Caco-2 (cell line): ENCODE measurements around the gene PLAU. TPM values are rescaled to one million over a fixed set of nuclear protein-coding genes. Genes with fewer than 3 reads are reported as not detected.

Source experiments
- BruUV-seq: library from RNA; stranded (reverse); fragments of 400-500 nt; replicated peaks from 2 replicates; lab custom pipeline; 2021; lab: Mats Ljungman, UMichigan
- CTCF ChIA-PET: fragments of 300-600 bp; sonication (Branson Sonifier 250); formaldehyde crosslinking; loops from one replicate; lab custom pipeline; 2022; ENCODE audit warnings: antibody characterized with exemption; lab: Charles Lee
- POLR2A ChIA-PET: fragments of 300-600 bp; sonication (Branson Sonifier 250); formaldehyde crosslinking; loops from one replicate; lab custom pipeline; 2022; ENCODE audit warnings: antibody characterized with exemption; lab: Charles Lee
- DNase-seq, 2 experiments: peaks; one replicate each; pipeline versions ENCODE4 v3.0.0 to v3.0.0-alpha.2; 2020 to 2022
- H3K27me3 ChIP-seq: replicated peaks from 2 replicates; pipeline ENCODE4 v1.6.0; 2011; ENCODE audit warnings: low read length; ENCODE audit not compliant: control insufficient read depth, insufficient read depth
- H3K36me3 ChIP-seq: 2 replicates; pipeline ENCODE4 v1.5.1; 2011; ENCODE audit warnings: low read length; ENCODE audit not compliant: control insufficient read depth, insufficient read depth
- H3K4me1 ChIP-seq: fragments of 250-450 bp; sonication (Bioruptor Pico); 2 replicates; pipeline ENCODE4 v1.5.1; 2020; ENCODE audit warnings: mild to moderate bottlenecking
- H3K4me3 ChIP-seq: 2 replicates; pipeline ENCODE4 v1.5.1; 2011; ENCODE audit warnings: low read depth, mild to moderate bottlenecking, control low read depth, low read length
- H3K9me3 ChIP-seq: fragments of 250-450 bp; sonication (Bioruptor Pico); 2 replicates; pipeline ENCODE4 v1.5.1; 2020; ENCODE audit warnings: mild to moderate bottlenecking, moderate library complexity
- H3K27ac Mint-ChIP-seq: one replicate; pipeline ENCODE4 v1.8.0; 2022; ENCODE audit warnings: mixed read lengths; ENCODE audit not compliant: unreplicated experiment
- H3K27me3 Mint-ChIP-seq: one replicate; pipeline ENCODE4 v1.8.0; 2022; ENCODE audit warnings: mixed read lengths; ENCODE audit not compliant: insufficient read depth, unreplicated experiment
- H3K36me3 Mint-ChIP-seq: one replicate; pipeline ENCODE4 v1.8.0; 2022; ENCODE audit warnings: mild to moderate bottlenecking, mixed read lengths; ENCODE audit not compliant: insufficient read depth, unreplicated experiment
- H3K4me1 Mint-ChIP-seq: one replicate; pipeline ENCODE4 v1.8.0; 2022; ENCODE audit warnings: low read depth, mixed read lengths; ENCODE audit not compliant: unreplicated experiment
- H3K4me3 Mint-ChIP-seq: one replicate; pipeline ENCODE4 v1.8.0; 2022; ENCODE audit warnings: mild to moderate bottlenecking, moderate library complexity, mixed read lengths; ENCODE audit not compliant: unreplicated experiment
- H3K9me3 Mint-ChIP-seq: one replicate; pipeline ENCODE4 v1.8.0; 2022; ENCODE audit warnings: mixed read lengths; ENCODE audit not compliant: unreplicated experiment
- intact Hi-C: fragments of 100-400 bp; cut with micrococcal nuclease; formaldehyde crosslinking; loops from one replicate; pipeline ENCODE4 v1.10.0; 2022; ENCODE audit not compliant: unreplicated experiment
- total RNA-seq: library from RNA; stranded (reverse); gene quantifications from 2 replicates; pipeline ENCODE4 v1.2.3, GENCODE V29; 2022
- TF ChIP-seq, protein P1 (sequence below), 2 experiments: fragments of 200-600 bp in 1 of 2; IDR thresholded peaks; 1 replicate in 1 of 2; 2 replicates in 1 of 2; pipeline versions ENCODE4 v1.5.1 to v1.8.0; 2011 to 2022; ENCODE audit warnings: antibody characterized with exemption in 1 of 2, control low read depth in 1 of 2, inconsistent platforms in 1 of 2, low read depth in 1 of 2, low read length in 1 of 2, mild to moderate bottlenecking in 1 of 2, moderate library complexity in 1 of 2; ENCODE audit not compliant: insufficient read depth in 1 of 2, severe bottlenecking in 1 of 2, unreplicated experiment in 1 of 2

The PLAU gene
- total RNA-seq, 1 experiment from 2014 or later, result 1.2 TPM

GRCh38 chr10:73937333-73938043, 26.6 kb downstream of the PLAU start:
- no peak overlapping the region for H3K4me3 ChIP-seq
- no peaks in the 10 kb centered on the region for H3K9me3 Mint-ChIP-seq
- peaks cover 7% of the 10 kb centered on the region for H3K4me1 Mint-ChIP-seq
- H3K36me3 Mint-ChIP-seq, result peaks cover 4% of the 10 kb centered on the region
- peaks cover 15% of the 10 kb centered on the region for H3K4me1 ChIP-seq
- TF ChIP-seq, protein P1, sequence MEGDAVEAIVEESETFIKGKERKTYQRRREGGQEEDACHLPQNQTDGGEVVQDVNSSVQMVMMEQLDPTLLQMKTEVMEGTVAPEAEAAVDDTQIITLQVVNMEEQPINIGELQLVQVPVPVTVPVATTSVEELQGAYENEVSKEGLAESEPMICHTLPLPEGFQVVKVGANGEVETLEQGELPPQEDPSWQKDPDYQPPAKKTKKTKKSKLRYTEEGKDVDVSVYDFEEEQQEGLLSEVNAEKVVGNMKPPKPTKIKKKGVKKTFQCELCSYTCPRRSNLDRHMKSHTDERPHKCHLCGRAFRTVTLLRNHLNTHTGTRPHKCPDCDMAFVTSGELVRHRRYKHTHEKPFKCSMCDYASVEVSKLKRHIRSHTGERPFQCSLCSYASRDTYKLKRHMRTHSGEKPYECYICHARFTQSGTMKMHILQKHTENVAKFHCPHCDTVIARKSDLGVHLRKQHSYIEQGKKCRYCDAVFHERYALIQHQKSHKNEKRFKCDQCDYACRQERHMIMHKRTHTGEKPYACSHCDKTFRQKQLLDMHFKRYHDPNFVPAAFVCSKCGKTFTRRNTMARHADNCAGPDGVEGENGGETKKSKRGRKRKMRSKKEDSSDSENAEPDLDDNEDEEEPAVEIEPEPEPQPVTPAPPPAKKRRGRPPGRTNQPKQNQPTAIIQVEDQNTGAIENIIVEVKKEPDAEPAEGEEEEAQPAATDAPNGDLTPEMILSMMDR (IDR thresholded peaks at IDR 0.05; ENCODE audit: insufficient read depth in 1 of 2, low read depth in 1 of 2, low read length in 1 of 2, severe bottlenecking in 1 of 2, unreplicated experiment in 1 of 2), result no peak
- no peak overlapping the region for H3K4me3 Mint-ChIP-seq
- H3K9me3 ChIP-seq, result no peaks in the 10 kb centered on the region
- no peaks in the 10 kb centered on the region for H3K36me3 ChIP-seq
- intact Hi-C loops, result no loop called here
- BruUV-seq, result no TSS peak
- H3K27me3 Mint-ChIP-seq, result no peaks in the 10 kb centered on the region
- ChIA-PET POLR2A (interaction anchor here (0.5 kb wide), 1 partner anchor 35 kb away, joined by 5 read pairs; no protein-coding TSS in a partner anchor), CTCF (no interaction called here)
- no peak overlapping the region for H3K27ac Mint-ChIP-seq
- no peaks in the 10 kb centered on the region for H3K27me3 ChIP-seq
- DNase-seq, result no peak

DNA sequence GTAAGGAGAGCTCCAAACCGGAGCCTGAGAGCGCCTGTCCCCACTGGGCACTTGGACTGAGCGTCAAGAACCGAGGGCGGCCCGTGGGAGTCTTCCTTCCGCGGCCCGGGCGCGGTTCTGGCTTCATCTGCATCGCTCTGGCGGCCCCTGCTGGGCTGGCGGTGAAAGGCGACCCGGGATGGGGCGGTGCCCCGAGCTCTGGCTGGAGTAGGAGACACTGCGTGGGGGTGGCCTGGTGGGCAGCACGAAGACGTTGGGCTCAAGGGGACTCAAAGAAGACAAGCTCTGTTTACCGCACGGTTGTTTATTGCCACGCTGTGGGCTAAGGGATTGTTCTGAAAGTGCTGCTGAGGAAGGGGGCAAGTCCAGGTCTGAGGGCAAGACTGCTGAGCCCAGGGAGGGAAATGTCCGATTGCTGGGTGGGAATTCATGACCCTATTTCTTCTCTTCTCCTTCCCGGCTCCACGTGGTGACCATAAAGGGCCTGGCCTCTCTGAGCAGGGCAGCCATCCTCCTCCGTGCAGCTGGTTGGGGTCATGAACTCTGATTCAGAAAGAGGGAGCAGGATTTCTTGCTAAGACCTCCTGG, 29.8 kb downstream of the PLAU start:
- ChIA-PET POLR2A (interaction anchor here (0.6 to 1.4 kb wide), 3 partner anchors 54 to 58 kb away, joined by 3 to 5 read pairs (median 4); no protein-coding TSS in a partner anchor), CTCF (interaction anchor here (0.7 to 3.8 kb wide), 13 partner anchors 16 to 163 kb away, joined by 3 to 54 read pairs (median 4); no protein-coding TSS in a partner anchor)
- no TSS peak for BruUV-seq
- peak; percentile 77 to 91 for DNase-seq
- no peaks in the 10 kb centered on the region for H3K27me3 Mint-ChIP-seq
- peak overlapping the region; percentile 47 for H3K4me3 Mint-ChIP-seq
- Histone ChIP-seq H3K9me3 (no peaks in the 10 kb centered on the region; the same call in 1 of the 2 replicates), H3K36me3 (no peaks in the 10 kb centered on the region), H3K4me3 (peak overlapping the region; percentile 24; the same call in 1 of the 2 replicates), H3K4me1 (peaks cover 8% of the 10 kb centered on the region), H3K27me3 (no peaks in the 10 kb centered on the region)
- H3K27ac Mint-ChIP-seq, result no peak overlapping the region
- H3K9me3 Mint-ChIP-seq, result no peaks in the 10 kb centered on the region
- no peaks in the 10 kb centered on the region for H3K4me1 Mint-ChIP-seq
- TF ChIP-seq, protein P1 (IDR thresholded peaks at IDR 0.05; ENCODE audit: insufficient read depth in 1 of 2, low read depth in 1 of 2, low read length in 1 of 2, severe bottlenecking in 1 of 2, unreplicated experiment in 1 of 2), result peak; percentile 84 to 94
- H3K36me3 Mint-ChIP-seq, result no peaks in the 10 kb centered on the region
- intact Hi-C loops, result loop anchor here (1.0 kb wide), 1 partner anchor 54 kb away; no protein-coding TSS in a partner anchor

DNA sequence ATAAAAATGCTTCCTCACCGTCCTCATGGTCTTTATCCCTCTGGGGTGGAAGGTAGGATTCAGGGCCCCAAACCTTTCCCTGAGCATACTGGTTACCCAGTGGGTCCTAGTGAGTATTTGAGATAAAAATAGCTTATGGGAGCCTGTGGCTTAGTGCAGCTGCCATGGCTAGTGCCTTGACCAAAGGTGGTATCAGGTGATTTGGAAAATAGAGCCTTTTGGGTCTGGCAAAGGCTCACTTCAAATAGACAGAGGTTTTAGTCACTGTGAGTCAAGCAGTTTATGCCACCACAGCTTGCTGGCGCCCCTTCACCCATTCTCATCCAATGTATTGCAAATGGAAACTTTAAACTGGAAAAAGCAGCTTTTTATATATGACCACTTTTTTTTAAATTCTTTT, 30.4 kb downstream of the PLAU start:
- no peak overlapping the region for H3K4me3 ChIP-seq
- H3K9me3 ChIP-seq, result no peaks in the 10 kb centered on the region; the same call in 1 of the 2 replicates
- CTCF ChIA-PET, result interaction anchor here (0.8 to 3.8 kb wide), 11 partner anchors 15 to 162 kb away, joined by 3 to 54 read pairs (median 4); no protein-coding TSS in a partner anchor
- DNase-seq, result no peak
- H3K4me1 ChIP-seq, result peaks cover 8% of the 10 kb centered on the region
- no peak overlapping the region for H3K27ac Mint-ChIP-seq
- intact Hi-C loops, result no loop called here
- BruUV-seq, result no TSS peak
- no peaks in the 10 kb centered on the region for H3K27me3 Mint-ChIP-seq
- POLR2A ChIA-PET, result interaction anchor here (1.4 kb wide), 1 partner anchor 55 kb away, joined by 4 read pairs; no protein-coding TSS in a partner anchor
- H3K4me3 Mint-ChIP-seq, result peak overlapping the region; percentile 47
- no peaks in the 10 kb centered on the region for H3K27me3 ChIP-seq
- H3K36me3 ChIP-seq, result no peaks in the 10 kb centered on the region
- H3K4me1 Mint-ChIP-seq, result no peaks in the 10 kb centered on the region
- no peaks in the 10 kb centered on the region for H3K36me3 Mint-ChIP-seq
- TF ChIP-seq, protein P1 (IDR thresholded peaks at IDR 0.05; ENCODE audit: insufficient read depth in 1 of 2, low read depth in 1 of 2, low read length in 1 of 2, severe bottlenecking in 1 of 2, unreplicated experiment in 1 of 2), result no peak
- no peaks in the 10 kb centered on the region for H3K9me3 Mint-ChIP-seq
